ENCODE measurements around the gene ASPRV1. TPM values are rescaled to one million over a fixed set of nuclear protein-coding genes. Genes with fewer than 3 reads are reported as not detected.

ASPRV1 gene
- total RNA-seq, 1 experiment from 2014 or later: 0.48 TPM

DNA sequence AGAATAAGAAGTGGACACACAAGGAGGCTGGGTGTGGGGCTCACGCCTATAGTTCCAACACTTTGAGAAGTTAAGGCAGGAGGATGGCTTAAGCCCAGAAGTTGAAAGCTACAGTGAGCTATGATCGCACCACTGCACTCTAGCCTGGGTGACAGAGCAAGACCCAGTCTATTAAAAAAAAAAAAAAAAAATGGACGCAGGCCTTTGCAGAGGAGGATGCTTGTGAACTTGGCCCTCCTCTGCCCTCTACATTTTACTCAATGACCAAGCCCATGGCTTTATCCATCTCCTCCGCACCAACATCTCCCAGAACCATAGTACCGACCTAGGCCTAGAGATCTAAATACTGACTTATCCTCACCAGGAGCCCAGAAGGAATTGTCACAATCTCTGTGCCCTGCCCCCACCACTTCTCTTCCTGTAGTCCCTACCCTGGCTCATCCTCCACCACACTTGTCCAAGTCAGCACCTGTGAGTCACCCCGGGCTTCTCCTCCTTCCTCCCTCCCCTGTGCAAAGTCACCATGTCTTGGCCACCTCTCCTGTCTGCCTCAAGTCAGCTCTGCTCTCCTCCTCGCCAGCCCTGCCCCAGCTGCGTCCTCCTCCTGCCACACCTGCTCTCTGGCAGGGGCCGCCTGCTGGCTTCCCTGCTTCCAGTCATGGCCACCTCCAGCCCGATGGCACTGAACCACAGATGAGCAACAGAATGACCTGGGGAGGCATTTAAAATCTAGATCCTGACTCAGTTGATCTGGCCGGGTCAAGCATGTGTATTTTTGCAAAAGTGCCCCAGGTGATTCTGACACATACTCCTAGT lies 35.8 kb upstream of the ASPRV1 start:
- peaks cover 45% of the 10 kb centered on the region for H3F3A ChIP-seq (ENCODE audit: insufficient read depth, low read depth)
- peak overlapping the region; percentile 87 for H3K27ac ChIP-seq

GRCh38 chr2:69995511-69995910 lies 34.1 kb upstream of the ASPRV1 start:
- no peaks in the 10 kb centered on the region for H3K79me2 ChIP-seq (ENCODE audit: low read depth)
- BruUV-seq (replicated peaks): no TSS peak
- DNase-seq: no peak
- no peaks in the 10 kb centered on the region for H3K9me3 ChIP-seq (ENCODE audit: insufficient read depth, low read depth)
- H2AFZ ChIP-seq: no peak overlapping the region
- TF ChIP-seq EZH2 (IDR thresholded peaks at IDR 0.05; ENCODE audit: low read depth): no peak
- TF ChIP-seq, protein P1, sequence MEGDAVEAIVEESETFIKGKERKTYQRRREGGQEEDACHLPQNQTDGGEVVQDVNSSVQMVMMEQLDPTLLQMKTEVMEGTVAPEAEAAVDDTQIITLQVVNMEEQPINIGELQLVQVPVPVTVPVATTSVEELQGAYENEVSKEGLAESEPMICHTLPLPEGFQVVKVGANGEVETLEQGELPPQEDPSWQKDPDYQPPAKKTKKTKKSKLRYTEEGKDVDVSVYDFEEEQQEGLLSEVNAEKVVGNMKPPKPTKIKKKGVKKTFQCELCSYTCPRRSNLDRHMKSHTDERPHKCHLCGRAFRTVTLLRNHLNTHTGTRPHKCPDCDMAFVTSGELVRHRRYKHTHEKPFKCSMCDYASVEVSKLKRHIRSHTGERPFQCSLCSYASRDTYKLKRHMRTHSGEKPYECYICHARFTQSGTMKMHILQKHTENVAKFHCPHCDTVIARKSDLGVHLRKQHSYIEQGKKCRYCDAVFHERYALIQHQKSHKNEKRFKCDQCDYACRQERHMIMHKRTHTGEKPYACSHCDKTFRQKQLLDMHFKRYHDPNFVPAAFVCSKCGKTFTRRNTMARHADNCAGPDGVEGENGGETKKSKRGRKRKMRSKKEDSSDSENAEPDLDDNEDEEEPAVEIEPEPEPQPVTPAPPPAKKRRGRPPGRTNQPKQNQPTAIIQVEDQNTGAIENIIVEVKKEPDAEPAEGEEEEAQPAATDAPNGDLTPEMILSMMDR (conservative IDR thresholded peaks at IDR 0.05): no peak
- H4K20me1 ChIP-seq (ENCODE audit: insufficient read depth): no peaks in the 10 kb centered on the region
- intact Hi-C loops (cut with micrococcal nuclease; ENCODE audit: unreplicated experiment): loop anchor here (5.0 kb wide), 2 partner anchors 63 to 83 kb away; no protein-coding TSS in a partner anchor
- ChIA-PET POLR2A (ENCODE audit: unreplicated experiment) (no interaction called here), CTCF (no interaction called here)
- no peak overlapping the region for H3K4me3 ChIP-seq
- H3K4me2 ChIP-seq: no peak overlapping the region
- no peaks in the 10 kb centered on the region for H3K36me3 ChIP-seq (ENCODE audit: low read depth)
- H3K9me2 ChIP-seq (ENCODE audit: insufficient read depth): no peaks in the 10 kb centered on the region
- H3K27me3 ChIP-seq (ENCODE audit: insufficient read depth, low read depth): no peaks in the 10 kb centered on the region
- H3F3A ChIP-seq (ENCODE audit: insufficient read depth, low read depth): peaks cover 45% of the 10 kb centered on the region
- H3K4me1 ChIP-seq (replicated peaks; ENCODE audit: insufficient read depth): peaks cover 57% of the 10 kb centered on the region
- peak overlapping the region; percentile 87; the same call in 1 of the 2 replicates for H3K27ac ChIP-seq

More for the DNA sequence above, 35.8 kb upstream of the ASPRV1 start:
- Histone ChIP-seq H3K9me3 (ENCODE audit: insufficient read depth, low read depth) (no peaks in the 10 kb centered on the region), H4K20me1 (ENCODE audit: insufficient read depth) (no peaks in the 10 kb centered on the region), H2AFZ (peak overlapping the region; percentile 69), H3K4me3 (no peak overlapping the region; the same call in 1 of the 2 replicates), H3K27me3 (ENCODE audit: insufficient read depth, low read depth) (no peaks in the 10 kb centered on the region), H3K4me2 (peak overlapping the region; percentile 71), H3K4me1 (replicated peaks; ENCODE audit: insufficient read depth) (peaks cover 53% of the 10 kb centered on the region), H3K79me2 (ENCODE audit: low read depth) (no peaks in the 10 kb centered on the region), H3K36me3 (ENCODE audit: low read depth) (no peaks in the 10 kb centered on the region), H3K9me2 (ENCODE audit: insufficient read depth) (no peaks in the 10 kb centered on the region)
- intact Hi-C loops (cut with micrococcal nuclease; ENCODE audit: unreplicated experiment): loop anchor here (2.0 to 5.0 kb wide), 3 partner anchors 65 to 146 kb away; no protein-coding TSS in a partner anchor
- ChIA-PET CTCF (interaction anchor here (0.7 kb wide), 2 partner anchors 86 to 88 kb away, joined by 5 to 8 read pairs; no protein-coding TSS in a partner anchor), POLR2A (ENCODE audit: unreplicated experiment) (no interaction called here)
- BruUV-seq (replicated peaks): no TSS peak
- DNase-seq: peak; percentile 82 to 93
- TF ChIP-seq, protein P1 (conservative IDR thresholded peaks at IDR 0.05): no peak
- TF ChIP-seq EZH2 (IDR thresholded peaks at IDR 0.05; ENCODE audit: low read depth): no peak

DNA sequence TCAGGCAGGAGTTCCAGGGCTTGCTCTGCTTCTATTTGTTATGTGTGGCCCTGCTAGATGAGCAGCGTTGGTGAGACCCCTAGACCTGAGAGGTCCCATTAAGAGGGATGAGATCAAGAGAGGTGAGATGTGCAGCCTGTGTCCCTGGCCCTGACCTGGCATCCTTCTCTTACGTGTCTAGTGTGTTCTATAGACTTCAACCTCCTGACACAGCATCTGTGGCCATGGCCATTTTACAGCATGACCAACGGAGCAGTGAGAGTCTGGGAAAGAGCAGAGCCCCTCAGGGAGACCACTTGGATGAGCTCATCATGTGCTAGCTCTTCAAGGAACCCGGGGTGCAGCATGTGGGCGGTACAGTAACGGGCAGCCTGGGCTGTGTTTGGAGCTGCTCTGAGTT lies 32.7 kb upstream of the ASPRV1 start:
- H3F3A ChIP-seq (ENCODE audit: insufficient read depth, low read depth): peaks cover 48% of the 10 kb centered on the region
- peaks cover 62% of the 10 kb centered on the region for H3K4me1 ChIP-seq (replicated peaks; ENCODE audit: insufficient read depth)
- no peaks in the 10 kb centered on the region for H4K20me1 ChIP-seq (ENCODE audit: insufficient read depth)
- POLR2A ChIA-PET (ENCODE audit: unreplicated experiment): no interaction called here
- no peak for DNase-seq
- H3K36me3 ChIP-seq (ENCODE audit: low read depth): no peaks in the 10 kb centered on the region
- no peak overlapping the region for H3K4me3 ChIP-seq
- BruUV-seq (replicated peaks): no TSS peak
- no peak overlapping the region for H2AFZ ChIP-seq
- H3K27me3 ChIP-seq (ENCODE audit: insufficient read depth, low read depth): no peaks in the 10 kb centered on the region
- CTCF ChIA-PET: no interaction called here
- no peak overlapping the region for H3K27ac ChIP-seq
- TF ChIP-seq, protein P1 (conservative IDR thresholded peaks at IDR 0.05): no peak
- no peak for TF ChIP-seq EZH2 (IDR thresholded peaks at IDR 0.05; ENCODE audit: low read depth)
- no peaks in the 10 kb centered on the region for H3K79me2 ChIP-seq (ENCODE audit: low read depth)
- intact Hi-C loops (cut with micrococcal nuclease; ENCODE audit: unreplicated experiment): no loop called here
- no peak overlapping the region for H3K4me2 ChIP-seq
- no peaks in the 10 kb centered on the region for H3K9me3 ChIP-seq (ENCODE audit: insufficient read depth, low read depth)
- no peaks in the 10 kb centered on the region for H3K9me2 ChIP-seq (ENCODE audit: insufficient read depth)
